Endothelial cell of umbilical vein (primary cell): Measurements from ENCODE around the gene L1CAM. TPM values are rescaled to one million over a fixed set of nuclear protein-coding genes. Genes with fewer than 3 reads are reported as not detected.

Experiments used
- BruUV-seq: library from RNA; stranded (reverse); fragments of 400-500 nt; replicated peaks from 2 replicates; lab custom pipeline; 2021; lab: Mats Ljungman, UMichigan
- CTCF ChIA-PET: fragments of 300-600, 350-600 bp; sonication (Branson Sonifier 250); formaldehyde crosslinking; loops from one replicate; lab custom pipeline; 2021; ENCODE audit warnings: antibody characterized with exemption, inconsistent platforms; lab: Charles Lee
- POLR2A ChIA-PET: fragments of 300-600, 350-600 bp; sonication (Branson Sonifier 250); formaldehyde crosslinking; loops from one replicate; lab custom pipeline; 2021; ENCODE audit warnings: antibody characterized with exemption, inconsistent platforms; lab: Charles Lee
- DNase-seq: peaks from one replicate; pipeline ENCODE4 v3.0.0-alpha.2; 2011; ENCODE audit warnings: low read depth, low spot score
- FAIRE-seq: peaks from 2 replicates; lab custom pipeline; 2011; peaks lifted over from hg19 to GRCh38; lab: Jason Lieb, UNC
- H2AFZ ChIP-seq: 2 replicates; pipeline ENCODE4 v1.6.0; 2012; ENCODE audit warnings: low read depth, low read length, control low read depth, inconsistent platforms
- H3K27ac ChIP-seq: 2 replicates; pipeline ENCODE4 v1.5.1; 2011; ENCODE audit warnings: low read depth, mild to moderate bottlenecking, control low read depth, low read length, moderate library complexity; ENCODE audit not compliant: insufficient read depth
- H3K27me3 ChIP-seq, 2 experiments: 2 replicates each; pipeline versions ENCODE4 v1.6.0 to v1.6.1; 2011; ENCODE audit warnings: low read length in 2 of 2, mixed read lengths in 1 of 2; ENCODE audit not compliant: control insufficient read depth in 2 of 2, insufficient read depth in 2 of 2
- H3K36me3 ChIP-seq, 2 experiments: 2 replicates in 1 of 2; 3 replicates in 1 of 2; pipeline ENCODE4 v1.5.1; 2011; ENCODE audit warnings: low read length in 2 of 2, mild to moderate bottlenecking in 1 of 2, moderate library complexity in 1 of 2; ENCODE audit not compliant: control insufficient read depth in 2 of 2, insufficient read depth in 2 of 2; ENCODE audit errors: extremely low read depth in 1 of 2
- H3K4me1 ChIP-seq: 3 replicates; pipeline ENCODE4 v1.5.1; 2011; ENCODE audit warnings: mild to moderate bottlenecking, low read length; ENCODE audit not compliant: control insufficient read depth, insufficient read depth; ENCODE audit errors: extremely low read depth
- H3K4me2 ChIP-seq: 2 replicates; pipeline ENCODE4 v1.6.1; 2011; ENCODE audit warnings: low read length, control low read depth, mixed read lengths; ENCODE audit not compliant: insufficient read depth
- H3K4me3 ChIP-seq, 3 experiments: fragments of 200-600 bp in 1 of 3; sonication (generic), shearing (Covaris generic) in 1 of 3; replicated peaks in 1 of 3; 2 replicates each; pipeline ENCODE4 v1.5.1; 2011 to 2016; ENCODE audit warnings: control low read depth in 3 of 3, low read length in 3 of 3, mild to moderate bottlenecking in 2 of 3, inconsistent platforms in 1 of 3, low read depth in 1 of 3, moderate library complexity in 1 of 3; ENCODE audit not compliant: insufficient read depth in 1 of 3
- H3K79me2 ChIP-seq: 2 replicates; pipeline ENCODE4 v1.6.0; 2012; ENCODE audit warnings: low read length, inconsistent platforms; ENCODE audit not compliant: control insufficient read depth, insufficient read depth
- H3K9ac ChIP-seq: replicated peaks from 2 replicates; pipeline ENCODE3; 2011; ENCODE audit warnings: low read length, control low read depth; ENCODE audit not compliant: insufficient read depth; ENCODE audit errors: extremely low read depth
- H3K9me1 ChIP-seq: replicated peaks from 3 replicates; pipeline ENCODE4 v1.6.0; 2011; ENCODE audit warnings: mild to moderate bottlenecking, low read length; ENCODE audit not compliant: control insufficient read depth, insufficient read depth; ENCODE audit errors: extremely low read depth
- H3K9me3 ChIP-seq: replicated peaks from 2 replicates; pipeline ENCODE4 v1.5.1; 2012; ENCODE audit warnings: low read length, inconsistent platforms; ENCODE audit not compliant: control insufficient read depth, insufficient read depth
- H4K20me1 ChIP-seq: replicated peaks from 2 replicates; pipeline ENCODE3; 2011; ENCODE audit warnings: mild to moderate bottlenecking, low read length; ENCODE audit not compliant: control insufficient read depth, insufficient read depth; ENCODE audit errors: extremely low read depth
- EZH2 ChIP-seq: IDR thresholded peaks from 2 replicates; pipeline ENCODE4 v1.6.1; 2012; ENCODE audit warnings: borderline replicate concordance, low read depth, mild to moderate bottlenecking, moderate library complexity, low read length, inconsistent platforms; ENCODE audit not compliant: severe bottlenecking
- FOS ChIP-seq: IDR thresholded peaks from 2 replicates; pipeline ENCODE4 v1.6.1; 2011; ENCODE audit warnings: mild to moderate bottlenecking, low read length, moderate library complexity, borderline replicate concordance; ENCODE audit not compliant: insufficient read depth
- GATA2 ChIP-seq: IDR thresholded peaks from 2 replicates; pipeline ENCODE4 v1.7.0; 2011; ENCODE audit warnings: low read depth, mild to moderate bottlenecking, moderate library complexity, mixed read lengths, low read length; ENCODE audit not compliant: insufficient read length, insufficient read depth
- JUN ChIP-seq: IDR thresholded peaks from 2 replicates; pipeline ENCODE4 v1.6.1; 2011; ENCODE audit warnings: borderline replicate concordance, low read depth; ENCODE audit not compliant: insufficient read length, insufficient read depth
- MYC ChIP-seq: IDR thresholded peaks from one replicate; pipeline ENCODE4 v1.6.1; 2011; ENCODE audit warnings: mild to moderate bottlenecking, low read depth, low read length
- POLR2A ChIP-seq: IDR thresholded peaks from 2 replicates; pipeline ENCODE4 v1.6.1; 2012; ENCODE audit warnings: low read depth, mild to moderate bottlenecking, control low read depth, low read length
- POLR2AphosphoS5 ChIP-seq: IDR thresholded peaks from 2 replicates; pipeline ENCODE4 v1.6.1; 2012; ENCODE audit warnings: low read depth, mild to moderate bottlenecking, control low read depth, low read length, moderate library complexity; ENCODE audit not compliant: insufficient read depth
- dilution Hi-C: fragments of 300-500 bp; cut with MboI; formaldehyde crosslinking; loops from one replicate; pipeline ENCODE4 v1.15.0; 2019; ENCODE audit warnings: low sequenced_read_pairs; ENCODE audit not compliant: extremely low pct_ligation_motif_present
- intact Hi-C: fragments of 100-400 bp; cut with micrococcal nuclease; formaldehyde crosslinking; loops from one replicate; pipeline ENCODE4 v1.10.0; 2022
- polyA plus RNA-seq, 4 experiments: library from polyadenylated mRNA; depleted of rRNA in 3 of 4; stranded (reverse) in 3 of 4; unstranded in 1 of 4; fragments of >200 nt; gene quantifications; 2 replicates each; pipeline versions ENCODE4 v1.2.1 to v1.2.3, GENCODE V29; 2011 to 2012; ENCODE audit warnings: missing spikeins in 1 of 4
- total RNA-seq: library from RNA; stranded (reverse); gene quantifications from 2 replicates; pipeline ENCODE4 v1.2.3, GENCODE V29; 2021
- TF ChIP-seq, protein P1 (sequence below), 2 donors: IDR thresholded peaks; 1 replicate in 1 of 2; 2 replicates in 1 of 2; pipeline ENCODE4 v1.5.1; 2011; ENCODE audit warnings: low read length in 2 of 2, mild to moderate bottlenecking in 2 of 2, moderate library complexity in 2 of 2, control low read depth in 1 of 2, inconsistent platforms in 1 of 2, low read depth in 1 of 2; ENCODE audit not compliant: insufficient read depth in 1 of 2; ENCODE audit errors: extremely low read depth in 1 of 2
- TF ChIP-seq, protein P2 (sequence below): IDR thresholded peaks from 2 replicates; pipeline ENCODE4 v1.6.1; 2011; ENCODE audit not compliant: insufficient read depth, insufficient read length

The L1CAM gene
- total and polyA plus RNA-seq, 2 donors (not counting 3 experiments of a cell fraction or from before 2014, with no cell fraction given): 0.01 TPM; not detected in 1

DNA sequence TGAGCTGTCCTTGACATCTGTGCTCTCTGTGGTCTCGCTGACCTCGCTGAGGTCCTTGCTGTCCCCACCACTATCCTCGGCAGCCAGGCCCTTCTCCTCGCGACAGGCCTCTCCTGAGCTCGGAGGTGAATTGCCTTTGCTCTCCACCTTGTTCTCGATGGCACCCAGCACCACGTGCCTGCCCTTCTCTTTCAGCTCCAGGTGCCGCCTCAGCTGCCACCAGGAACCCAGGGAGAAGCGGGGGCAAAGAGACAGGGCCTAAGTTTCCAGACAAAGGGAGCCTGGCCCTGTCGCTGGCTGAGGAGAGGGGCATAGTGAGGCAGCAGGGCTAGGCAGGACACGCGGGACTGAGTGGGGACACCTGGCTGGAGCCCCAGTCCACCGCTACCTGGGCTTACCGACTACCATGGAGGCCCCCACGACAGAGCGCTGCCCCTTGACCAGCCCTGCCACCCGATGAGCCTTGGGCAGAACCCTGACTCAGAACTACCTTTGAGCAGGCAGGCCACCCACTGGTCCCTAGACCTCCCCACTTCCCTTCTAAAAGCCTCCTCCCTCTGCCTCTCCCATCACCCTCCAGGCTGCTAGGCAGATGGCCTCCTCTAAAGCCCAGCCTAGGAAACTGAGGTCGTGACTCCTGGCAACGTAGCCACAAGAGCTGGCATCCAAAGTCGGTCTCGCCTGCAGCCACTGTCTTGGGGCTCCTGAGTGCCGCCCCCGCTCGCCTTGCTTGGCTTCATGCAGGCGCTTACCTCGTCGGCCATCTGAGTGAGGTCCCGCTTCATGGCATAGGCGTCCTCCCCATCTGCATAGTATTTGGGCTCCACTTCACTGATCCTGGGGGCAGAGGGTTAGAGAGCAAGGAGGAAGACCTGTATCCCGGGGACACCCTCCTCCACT lies 44.3 kb upstream of the L1CAM start:
- BruUV-seq: no TSS peak
- Histone ChIP-seq H3K27ac (peak overlapping the region; percentile 25), H3K4me2 (no peak overlapping the region), H4K20me1 (no peaks in the 10 kb centered on the region), H3K9me1 (no peaks in the 10 kb centered on the region), H3K4me3 (no peak overlapping the region), H3K27me3 (no peaks in the 10 kb centered on the region), H3K9me3 (no peaks in the 10 kb centered on the region), H3K36me3 (peaks cover 0 to 14% of the 10 kb centered on the region in 2 experiments), H3K9ac (no peak overlapping the region), H3K79me2 (peaks cover 30% of the 10 kb centered on the region), H3K4me1 (peaks cover 30% of the 10 kb centered on the region), H2AFZ (no peak overlapping the region)
- ChIA-PET CTCF (interaction anchor here (2.2 kb wide), 1 partner anchor 17 kb away, joined by 10 read pairs; no protein-coding TSS in a partner anchor), POLR2A (no interaction called here)
- DNase-seq (no peak), FAIRE-seq (no peak)
- TF ChIP-seq POLR2A (no peak), FOS (no peak), EZH2 (no peak), GATA2 (no peak), JUN (no peak), POLR2AphosphoS5 (no peak), MYC (no peak)
- TF ChIP-seq, protein P1, sequence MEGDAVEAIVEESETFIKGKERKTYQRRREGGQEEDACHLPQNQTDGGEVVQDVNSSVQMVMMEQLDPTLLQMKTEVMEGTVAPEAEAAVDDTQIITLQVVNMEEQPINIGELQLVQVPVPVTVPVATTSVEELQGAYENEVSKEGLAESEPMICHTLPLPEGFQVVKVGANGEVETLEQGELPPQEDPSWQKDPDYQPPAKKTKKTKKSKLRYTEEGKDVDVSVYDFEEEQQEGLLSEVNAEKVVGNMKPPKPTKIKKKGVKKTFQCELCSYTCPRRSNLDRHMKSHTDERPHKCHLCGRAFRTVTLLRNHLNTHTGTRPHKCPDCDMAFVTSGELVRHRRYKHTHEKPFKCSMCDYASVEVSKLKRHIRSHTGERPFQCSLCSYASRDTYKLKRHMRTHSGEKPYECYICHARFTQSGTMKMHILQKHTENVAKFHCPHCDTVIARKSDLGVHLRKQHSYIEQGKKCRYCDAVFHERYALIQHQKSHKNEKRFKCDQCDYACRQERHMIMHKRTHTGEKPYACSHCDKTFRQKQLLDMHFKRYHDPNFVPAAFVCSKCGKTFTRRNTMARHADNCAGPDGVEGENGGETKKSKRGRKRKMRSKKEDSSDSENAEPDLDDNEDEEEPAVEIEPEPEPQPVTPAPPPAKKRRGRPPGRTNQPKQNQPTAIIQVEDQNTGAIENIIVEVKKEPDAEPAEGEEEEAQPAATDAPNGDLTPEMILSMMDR (IDR thresholded peaks at IDR 0.05; ENCODE audit: extremely low read depth in 1 of 2, insufficient read depth in 1 of 2, low read depth in 1 of 2, low read length in 2 of 2): no peak
- TF ChIP-seq, protein P2, sequence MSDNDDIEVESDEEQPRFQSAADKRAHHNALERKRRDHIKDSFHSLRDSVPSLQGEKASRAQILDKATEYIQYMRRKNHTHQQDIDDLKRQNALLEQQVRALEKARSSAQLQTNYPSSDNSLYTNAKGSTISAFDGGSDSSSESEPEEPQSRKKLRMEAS: no peak
- intact Hi-C loops (no loop called here), dilution Hi-C loops (no loop called here)
